Gastrocnemius medialis (tissue), 4 donors: ENCODE data around the gene IDUA. TPM values are rescaled to one million over a fixed set of nuclear protein-coding genes. Genes with fewer than 3 reads are reported as not detected.
A peak's percentile ranks its signal among the peaks of the same experiment; 100 is the strongest.

Experiments used
- ATAC-seq, 2 donors: fragments of 150-250 bp; one replicate each; pipeline ENCODE4 v1.9.1; 2016
- DNase-seq, 2 donors: peaks; one replicate each; pipeline ENCODE4 v3.0.0-alpha.2; 2019
- H3K27ac ChIP-seq, 4 donors: fragments of 200-600 bp; sonication (generic); 1 replicate in 1 of 4; 2 replicates in 3 of 4; pipeline ENCODE4 v1.5.1; 2016 to 2018; ENCODE audit warnings: mild to moderate bottlenecking in 2 of 4, moderate library complexity in 1 of 4
- H3K27me3 ChIP-seq, 3 donors: fragments of 200-600 bp; sonication (generic) in 2 of 3; 1 replicate in 1 of 3; 2 replicates in 2 of 3; pipeline versions ENCODE4 v1.5.1 to v1.6.0; 2016 to 2019; ENCODE audit warnings: mild to moderate bottlenecking in 1 of 3, moderate library complexity in 1 of 3
- H3K36me3 ChIP-seq, 2 donors: fragments of 200-600 bp; sonication (generic) in 1 of 2; one replicate each; pipeline ENCODE4 v1.5.1; 2017 to 2018
- H3K4me1 ChIP-seq, 2 donors: fragments of 200-600 bp; sonication (generic) in 1 of 2; one replicate each; pipeline ENCODE4 v1.5.1; 2016 to 2017; ENCODE audit warnings: mild to moderate bottlenecking in 2 of 2
- H3K4me3 ChIP-seq, 4 donors: fragments of 200-600 bp; sonication (generic) in 3 of 4; 1 replicate in 1 of 4; 2 replicates in 3 of 4; pipeline ENCODE4 v1.5.1; 2016 to 2019; ENCODE audit warnings: mild to moderate bottlenecking in 2 of 4
- H3K9me3 ChIP-seq, 3 donors: fragments of 200-600 bp; sonication (generic) in 2 of 3; 1 replicate in 1 of 3; 2 replicates in 2 of 3; pipeline ENCODE4 v1.5.1; 2016 to 2019
- CTCF ChIP-seq, 5 experiments: fragments of 450-650 bp in 3 of 5; fragments of 200-600 bp in 2 of 5; sonication (generic) in 2 of 5; IDR thresholded peaks in 4 of 5; conservative IDR thresholded peaks in 1 of 5; 1 replicate in 4 of 5; 2 replicates in 1 of 5; pipeline ENCODE4 v1.5.1; 2016 to 2019; ENCODE audit warnings: antibody characterized with exemption in 5 of 5, mild to moderate bottlenecking in 3 of 5, moderate library complexity in 3 of 5
- POLR2A ChIP-seq, 2 donors: fragments of 450-650 bp; IDR thresholded peaks; one replicate each; pipeline ENCODE4 v1.6.1; 2017; ENCODE audit warnings: antibody characterized with exemption in 2 of 2, mild to moderate bottlenecking in 2 of 2, moderate library complexity in 2 of 2
- in situ Hi-C, 4 donors: fragments of 200-750 bp; cut with MboI; loops; one replicate each; pipeline versions ENCODE4 v1.15.0 to v1.8.0; 2017; ENCODE audit warnings: low sequenced_read_pairs in 4 of 4
- intact Hi-C: fragments of 100-400 bp; cut with DNase I; formaldehyde crosslinking; loops from one replicate; pipeline ENCODE4 v1.15.1; 2023; ENCODE audit warnings: low total_unique reads
- total RNA-seq, 4 donors: library from RNA; depleted of rRNA; stranded (reverse); fragments of >200 nt; gene quantifications; one replicate each; pipeline versions ENCODE4 v1.1.0 to v1.2.3, GENCODE V29; 2016

The IDUA gene
- total RNA-seq, 4 donors from 2014 or later: 0.12 to 10.8 (median 2.4) TPM

GRCh38 chr4:1006856-1007255 is 20.0 kb downstream of the IDUA start:
- ATAC-seq (no peak), DNase-seq (no peak)
- Histone ChIP-seq H3K27ac (no peak overlapping the region), H3K4me1 (peaks cover 13 to 19% of the 10 kb centered on the region in 2 donors), H3K36me3 (no peaks in the 10 kb centered on the region), H3K9me3 (no peaks in the 10 kb centered on the region), H3K27me3 (peaks cover 60 to 63% (median 63%) of the 10 kb centered on the region in 3 donors), H3K4me3 (no peak overlapping the region)
- intact Hi-C loops: no loop called here
- in situ Hi-C loops: no loop called here
- TF ChIP-seq CTCF (IDR thresholded peaks at IDR 0.05 in 4 of 5, conservative IDR thresholded peaks at IDR 0.05 in 1 of 5): no peak
- no peak for TF ChIP-seq POLR2A (IDR thresholded peaks at IDR 0.05)

- no peak for TF ChIP-seq POLR2A (IDR thresholded peaks at IDR 0.05)
- no peak for TF ChIP-seq CTCF (IDR thresholded peaks at IDR 0.05 in 4 of 5, conservative IDR thresholded peaks at IDR 0.05 in 1 of 5)
- Histone ChIP-seq H3K27ac (peak overlapping the region in 3 of 4 donors; percentile 27 to 63 (median 44)), H3K27me3 (peaks cover 41 to 43% (median 42%) of the 10 kb centered on the region in 3 donors), H3K4me1 (peaks cover 7 to 19% of the 10 kb centered on the region in 2 donors), H3K36me3 (no peaks in the 10 kb centered on the region), H3K9me3 (no peaks in the 10 kb centered on the region), H3K4me3 (peak overlapping the region; percentile 75 to 93 (median 79))
- DNase-seq (peak in 1 of 2 donors; percentile 43), ATAC-seq (peak; percentile 23 to 29)
- intact Hi-C loops: loop anchor here (1.0 to 2.0 kb wide), 2 partner anchors 36 to 77 kb away; partner anchors contain the start of genes DGKQ, GAK and TMEM175
- in situ Hi-C loops: no loop called here
Observed at GRCh38 chr4:1008840-1009541, 22.1 kb downstream of the IDUA start.

GRCh38 chr4:1009542-1010394 is 22.9 kb downstream of the IDUA start:
- Histone ChIP-seq H3K27me3 (peaks cover 33 to 35% (median 34%) of the 10 kb centered on the region in 3 donors), H3K9me3 (no peaks in the 10 kb centered on the region), H3K27ac (peak overlapping the region; percentile 50 to 64 (median 62)), H3K4me1 (peaks cover 7 to 19% of the 10 kb centered on the region in 2 donors), H3K36me3 (no peaks in the 10 kb centered on the region), H3K4me3 (peak overlapping the region; percentile 75 to 97 (median 79))
- DNase-seq (peak; percentile 48 to 57), ATAC-seq (peak; percentile 63 to 64)
- TF ChIP-seq CTCF (IDR thresholded peaks at IDR 0.05 in 4 of 5, conservative IDR thresholded peaks at IDR 0.05 in 1 of 5) (peak in 4 of 5 experiments; percentile 9 to 31 (median 20)), POLR2A (IDR thresholded peaks at IDR 0.05) (peak in 1 of 2 donors; percentile 25)
- in situ Hi-C loops: no loop called here
- intact Hi-C loops: loop anchor here (1.0 to 10.0 kb wide), 6 partner anchors 37 to 995 kb away; partner anchors contain the start of genes CTBP1, DGKQ, GAK and NELFA

- ATAC-seq (peak; percentile 25 to 38), DNase-seq (peak; percentile 45 to 65)
- Histone ChIP-seq H3K27ac (peak overlapping the region; percentile 50 to 64 (median 62)), H3K9me3 (no peaks in the 10 kb centered on the region), H3K27me3 (peaks cover 26 to 29% (median 27%) of the 10 kb centered on the region in 3 donors), H3K36me3 (no peaks in the 10 kb centered on the region), H3K4me3 (peak overlapping the region; percentile 63 to 97 (median 74)), H3K4me1 (peaks cover 7 to 19% of the 10 kb centered on the region in 2 donors)
- in situ Hi-C loops (no loop called here), intact Hi-C loops (loop anchor here (2.0 to 10.0 kb wide), 4 partner anchors 228 to 994 kb away; partner anchors contain the start of genes CTBP1, NELFA and UVSSA)
- TF ChIP-seq POLR2A (IDR thresholded peaks at IDR 0.05): no peak
- TF ChIP-seq CTCF (IDR thresholded peaks at IDR 0.05 in 4 of 5, conservative IDR thresholded peaks at IDR 0.05 in 1 of 5): no peak
Observed at GRCh38 chr4:1010395-1011021, 23.7 kb downstream of the IDUA start.
